Fibroblast of mammary gland (primary cell): Measurements from ENCODE around the gene CPLX1.

ENCODE experiments used
- DNase-seq: peaks from one replicate; pipeline ENCODE4 v3.0.0-alpha.2; 2010; ENCODE audit warnings: low read depth
- H3K4me3 ChIP-seq: 2 replicates; pipeline ENCODE4 v1.5.1; 2011; ENCODE audit warnings: low read depth, mild to moderate bottlenecking, low read length, moderate library complexity; ENCODE audit not compliant: control insufficient read depth
- TF ChIP-seq, protein P1 (sequence below): conservative IDR thresholded peaks from 2 replicates; pipeline ENCODE4 v1.5.1; 2011; ENCODE audit warnings: low read depth, low read length, inconsistent platforms; ENCODE audit not compliant: control insufficient read depth, insufficient read depth

CPLX1 gene

GRCh38 chr4:820230-821172, 5.4 kb downstream of the CPLX1 start:
- TF ChIP-seq, protein P1, sequence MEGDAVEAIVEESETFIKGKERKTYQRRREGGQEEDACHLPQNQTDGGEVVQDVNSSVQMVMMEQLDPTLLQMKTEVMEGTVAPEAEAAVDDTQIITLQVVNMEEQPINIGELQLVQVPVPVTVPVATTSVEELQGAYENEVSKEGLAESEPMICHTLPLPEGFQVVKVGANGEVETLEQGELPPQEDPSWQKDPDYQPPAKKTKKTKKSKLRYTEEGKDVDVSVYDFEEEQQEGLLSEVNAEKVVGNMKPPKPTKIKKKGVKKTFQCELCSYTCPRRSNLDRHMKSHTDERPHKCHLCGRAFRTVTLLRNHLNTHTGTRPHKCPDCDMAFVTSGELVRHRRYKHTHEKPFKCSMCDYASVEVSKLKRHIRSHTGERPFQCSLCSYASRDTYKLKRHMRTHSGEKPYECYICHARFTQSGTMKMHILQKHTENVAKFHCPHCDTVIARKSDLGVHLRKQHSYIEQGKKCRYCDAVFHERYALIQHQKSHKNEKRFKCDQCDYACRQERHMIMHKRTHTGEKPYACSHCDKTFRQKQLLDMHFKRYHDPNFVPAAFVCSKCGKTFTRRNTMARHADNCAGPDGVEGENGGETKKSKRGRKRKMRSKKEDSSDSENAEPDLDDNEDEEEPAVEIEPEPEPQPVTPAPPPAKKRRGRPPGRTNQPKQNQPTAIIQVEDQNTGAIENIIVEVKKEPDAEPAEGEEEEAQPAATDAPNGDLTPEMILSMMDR = no peak
- no peak overlapping the region for H3K4me3 ChIP-seq

DNA sequence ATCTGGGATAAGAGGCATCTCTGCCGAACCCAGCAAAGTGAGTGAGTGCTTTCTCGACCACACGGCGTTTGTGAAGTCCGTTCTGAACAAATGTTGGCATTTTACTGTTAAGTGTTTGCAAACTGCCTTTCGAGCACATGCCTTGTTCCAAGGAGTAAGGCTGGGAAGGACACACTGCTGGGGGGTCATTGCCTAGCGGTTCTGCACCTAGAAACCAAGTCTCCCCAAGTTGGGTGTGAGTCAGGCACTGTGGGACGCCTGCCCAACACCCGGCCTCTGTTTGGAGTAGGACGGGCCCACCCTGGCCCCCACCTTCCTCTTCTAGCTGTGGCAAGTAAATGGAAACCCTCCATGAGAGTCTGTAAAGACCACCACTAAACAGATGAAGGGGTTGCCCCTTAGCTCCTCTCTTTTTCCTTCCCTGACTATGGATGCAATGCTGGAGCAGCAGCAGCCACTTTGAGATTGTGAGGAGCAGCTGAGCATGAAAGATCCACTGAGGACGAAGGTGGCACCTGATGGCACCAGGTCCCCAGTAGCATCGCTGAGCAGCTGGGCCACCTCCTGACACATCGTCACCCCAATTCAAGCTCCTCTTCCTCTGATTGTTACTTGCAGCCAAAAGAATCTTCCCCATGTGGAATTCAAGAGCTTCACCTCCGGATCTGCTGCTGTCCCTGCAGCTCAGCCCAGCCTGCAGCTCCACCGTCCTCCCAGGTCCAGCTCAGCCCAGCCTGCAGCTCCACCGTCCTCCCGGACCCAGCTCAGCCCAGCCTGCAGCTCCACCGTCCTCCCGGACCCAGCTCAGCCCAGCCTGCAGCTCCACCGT, 6.3 kb downstream of the CPLX1 start:
- H3K4me3 ChIP-seq = no peak overlapping the region
- TF ChIP-seq, protein P1 = no peak
- DNase-seq = no peak

More at GRCh38 chr4:820230-821172, 5.4 kb downstream of the CPLX1 start:
- no peak for DNase-seq

GRCh38 chr4:818106-818921, 7.6 kb downstream of the CPLX1 start:
- TF ChIP-seq, protein P1 = no peak
- no peak overlapping the region for H3K4me3 ChIP-seq
- no peak for DNase-seq

DNA sequence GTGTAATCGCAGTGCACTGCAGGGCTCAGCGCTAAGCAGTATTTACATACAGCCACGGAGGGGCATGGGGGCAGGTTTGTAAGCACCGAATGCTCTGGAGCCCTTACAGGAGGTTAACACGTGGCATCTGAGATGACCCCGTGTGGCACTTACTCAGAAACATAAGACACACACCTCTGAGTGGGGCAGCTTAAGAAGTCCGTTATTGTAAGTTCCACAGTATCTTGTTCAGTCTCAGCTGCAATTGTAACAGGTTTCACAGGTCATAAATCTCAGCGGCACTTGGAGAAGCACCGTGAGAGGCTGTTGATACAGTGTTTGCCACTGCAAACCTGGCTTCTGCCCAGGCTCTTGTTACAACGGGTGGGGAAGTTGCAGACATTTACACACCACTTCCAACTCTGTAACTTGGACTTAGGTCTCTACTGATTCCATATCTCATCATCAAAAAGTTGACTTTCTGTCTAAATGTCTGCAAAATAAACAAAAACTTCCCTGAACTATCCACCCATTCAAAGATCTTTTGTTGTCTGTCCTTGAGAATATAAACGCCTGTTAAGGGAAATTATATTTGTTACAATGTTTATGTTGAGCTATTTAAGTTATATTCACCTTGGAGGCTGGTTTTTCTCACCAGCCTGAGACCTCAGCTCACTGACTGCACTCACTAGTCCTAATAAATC, 10.3 kb downstream of the CPLX1 start:
- no peak overlapping the region for H3K4me3 ChIP-seq
- TF ChIP-seq, protein P1 = no peak
- no peak for DNase-seq

- no peak for DNase-seq
- TF ChIP-seq, protein P1 = no peak
- H3K4me3 ChIP-seq = no peak overlapping the region
Observed at GRCh38 chr4:814312-814850, 11.5 kb downstream of the CPLX1 start.
